Measurements from ENCODE around the gene ATP2B1.

Gene ATP2B1

DNA sequence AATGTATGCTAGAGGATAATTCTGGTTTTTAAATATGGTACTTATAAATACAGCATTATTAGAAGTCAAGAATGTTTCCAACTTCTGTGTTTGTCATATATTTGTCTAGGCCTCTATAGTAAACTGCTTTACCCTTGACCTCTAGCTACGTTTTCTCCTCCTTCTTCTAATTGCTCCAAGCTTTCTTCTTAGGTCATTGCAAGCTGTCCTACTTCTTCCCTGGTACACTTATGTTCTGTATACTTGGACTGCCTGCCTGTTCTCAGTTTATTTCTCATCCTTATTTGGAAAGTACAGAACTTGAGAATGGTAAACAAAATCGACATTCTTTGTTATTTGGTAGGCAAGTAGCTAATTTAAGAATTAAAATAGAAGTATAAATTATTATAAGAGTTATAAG, 23.9 kb upstream of the ATP2B1 start:
- in situ Hi-C loops (cut with MboI; ENCODE audit: low sequenced_read_pairs), result no loop called here
- no peak for DNase-seq (ENCODE audit: low spot score in 2 of 2)
- Histone ChIP-seq H3K27me3 (ENCODE audit: low read depth) (no peaks in the 10 kb centered on the region), H3K9me3 (no peaks in the 10 kb centered on the region), H3K4me3 (no peak overlapping the region), H3K4me1 (peaks cover 34% of the 10 kb centered on the region), H3K36me3 (replicated peaks) (no peaks in the 10 kb centered on the region)

DNA sequence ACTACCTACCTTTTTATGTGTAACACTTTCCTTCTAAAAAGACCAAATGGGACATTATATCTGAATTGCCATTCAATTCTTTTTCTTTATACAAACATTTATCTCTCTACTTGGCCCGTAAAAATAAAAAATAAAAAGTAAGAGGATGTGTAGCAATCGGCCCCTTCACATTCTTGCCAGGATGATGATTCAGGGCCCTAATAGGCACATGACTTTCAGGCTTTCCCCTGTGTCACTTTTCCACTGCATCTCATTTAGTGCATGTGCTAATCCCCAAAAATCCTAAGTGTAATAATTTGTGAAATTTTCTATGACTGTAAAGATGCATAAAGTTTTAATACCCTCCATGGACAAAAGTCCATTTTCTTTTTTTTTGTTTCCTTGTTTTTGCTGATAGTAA, 23.0 kb upstream of the ATP2B1 start:
- no peaks in the 10 kb centered on the region for H3K27me3 ChIP-seq (ENCODE audit: low read depth)
- no peak overlapping the region for H3K4me3 ChIP-seq
- in situ Hi-C loops (cut with MboI; ENCODE audit: low sequenced_read_pairs), result no loop called here
- H3K9me3 ChIP-seq, result no peaks in the 10 kb centered on the region
- H3K36me3 ChIP-seq (replicated peaks), result no peaks in the 10 kb centered on the region
- H3K4me1 ChIP-seq, result peaks cover 34% of the 10 kb centered on the region
- no peak for DNase-seq (ENCODE audit: low spot score in 2 of 2)

DNA sequence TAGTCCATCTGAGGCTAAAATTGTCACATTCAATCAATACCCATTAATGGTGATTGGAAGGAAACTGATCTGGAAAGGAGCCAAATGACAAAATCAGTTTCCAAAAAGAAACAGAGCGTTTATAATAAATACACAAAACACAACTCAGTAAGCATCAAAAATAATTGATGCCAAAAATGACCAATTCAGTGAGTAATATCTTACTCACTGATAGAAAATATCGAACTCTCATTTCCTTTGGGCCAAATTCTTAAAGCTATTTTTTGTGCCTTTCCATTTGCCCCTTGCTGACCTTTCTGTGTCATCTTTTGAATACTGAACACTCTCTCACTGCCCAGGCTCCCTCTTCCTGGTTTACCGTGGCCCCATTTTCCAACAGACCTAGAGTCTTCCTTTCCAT, 22.5 kb upstream of the ATP2B1 start:
- no peaks in the 10 kb centered on the region for H3K27me3 ChIP-seq (ENCODE audit: low read depth)
- DNase-seq (ENCODE audit: low spot score in 2 of 2), result no peak
- H3K9me3 ChIP-seq, result no peaks in the 10 kb centered on the region
- peaks cover 34% of the 10 kb centered on the region for H3K4me1 ChIP-seq
- no peak overlapping the region for H3K4me3 ChIP-seq
- H3K36me3 ChIP-seq (replicated peaks), result no peaks in the 10 kb centered on the region
- in situ Hi-C loops (cut with MboI; ENCODE audit: low sequenced_read_pairs), result no loop called here

DNA sequence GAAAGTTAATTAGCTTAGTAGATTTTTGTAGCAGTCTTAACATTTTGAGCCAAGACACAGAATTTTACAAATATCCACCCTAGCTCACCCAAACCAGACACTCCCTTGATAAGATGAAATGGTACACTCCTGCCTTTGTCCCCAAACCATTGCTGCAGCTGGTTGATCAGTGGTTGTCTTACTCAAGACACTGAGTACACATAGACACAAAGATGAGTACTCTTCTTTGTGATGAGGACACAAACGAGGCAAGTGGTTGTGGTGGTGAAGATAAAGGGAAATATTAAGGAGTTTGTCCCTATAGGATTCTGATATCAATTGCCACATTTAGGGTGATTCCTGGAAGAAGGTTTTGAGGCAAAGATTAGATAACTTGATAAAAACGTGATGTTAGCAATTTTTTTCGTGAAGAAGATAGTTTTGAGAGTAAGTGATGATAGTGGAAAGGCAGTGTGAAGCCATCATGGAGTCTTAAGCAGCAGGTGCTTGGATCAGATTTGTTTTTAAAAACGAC, 21.4 kb upstream of the ATP2B1 start:
- no peak for DNase-seq (ENCODE audit: low spot score in 2 of 2)
- H3K9me3 ChIP-seq, result no peaks in the 10 kb centered on the region
- H3K27me3 ChIP-seq (ENCODE audit: low read depth), result no peaks in the 10 kb centered on the region
- H3K4me3 ChIP-seq, result no peak overlapping the region
- H3K36me3 ChIP-seq (replicated peaks), result no peaks in the 10 kb centered on the region
- in situ Hi-C loops (cut with MboI; ENCODE audit: low sequenced_read_pairs), result no loop called here
- peaks cover 29% of the 10 kb centered on the region for H3K4me1 ChIP-seq

DNA sequence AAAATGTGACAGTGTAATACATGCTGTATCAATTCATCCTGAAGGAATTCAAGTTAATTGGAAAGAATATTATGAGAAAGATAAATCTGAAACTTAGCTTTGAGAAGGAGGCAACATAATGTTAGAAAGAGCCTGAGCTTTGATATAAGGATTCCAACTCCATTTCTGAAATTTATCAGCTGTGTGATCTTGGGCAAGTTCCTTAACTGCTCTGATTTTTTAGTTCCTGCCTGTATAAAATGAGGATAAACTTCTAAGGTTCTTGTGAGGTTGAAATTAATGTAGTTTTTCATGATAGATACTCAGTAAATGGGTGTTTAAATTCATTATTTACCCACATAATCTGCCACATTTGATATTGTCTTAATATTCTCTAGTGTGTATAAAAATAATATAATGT, 14.6 kb upstream of the ATP2B1 start:
- in situ Hi-C loops (cut with MboI; ENCODE audit: low sequenced_read_pairs), result no loop called here

DNA sequence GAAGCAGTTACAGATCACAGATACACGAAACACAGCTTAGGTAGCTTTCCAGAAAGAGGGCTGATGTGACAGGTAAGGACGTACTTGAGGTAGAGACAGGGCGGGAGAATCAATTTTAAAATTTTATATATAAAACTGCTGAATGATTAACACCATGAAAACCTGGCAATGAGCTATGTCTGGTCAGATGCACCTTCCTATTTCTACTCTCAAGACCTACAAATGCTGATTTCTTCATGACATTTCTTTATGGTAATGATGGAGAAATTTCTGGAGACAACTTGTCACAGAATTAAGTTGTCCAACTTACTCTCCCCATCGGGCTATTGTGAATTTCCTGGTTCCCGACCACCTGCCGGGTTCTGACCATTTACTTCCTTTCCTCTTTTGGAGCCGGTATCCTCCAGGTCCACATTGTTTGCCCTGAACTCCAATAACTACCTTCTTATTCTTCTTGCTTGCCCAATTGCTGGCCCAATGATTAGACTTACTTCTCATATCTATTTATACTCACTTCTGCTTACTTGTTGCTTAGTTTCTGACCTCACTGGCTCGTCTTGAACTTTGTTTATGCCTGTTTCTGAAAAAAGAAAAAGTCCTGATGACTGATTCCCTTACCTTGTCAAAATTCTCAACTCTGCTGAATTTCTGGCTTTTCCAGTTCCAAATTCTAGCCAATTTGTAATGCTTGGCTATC, 12.8 kb upstream of the ATP2B1 start:
- Histone ChIP-seq H3K4me3 (no peak overlapping the region), H3K9me3 (no peaks in the 10 kb centered on the region; the same call in 1 of the 2 replicates), H3K27me3 (ENCODE audit: low read depth) (no peaks in the 10 kb centered on the region), H3K36me3 (replicated peaks) (no peaks in the 10 kb centered on the region), H3K4me1 (no peaks in the 10 kb centered on the region)
- DNase-seq (ENCODE audit: low spot score in 2 of 2), result no peak
- in situ Hi-C loops (cut with MboI; ENCODE audit: low sequenced_read_pairs), result no loop called here

More for the DNA sequence above, 14.6 kb upstream of the ATP2B1 start:
- Histone ChIP-seq H3K27me3 (ENCODE audit: low read depth) (no peaks in the 10 kb centered on the region), H3K4me3 (no peak overlapping the region), H3K36me3 (replicated peaks) (no peaks in the 10 kb centered on the region), H3K9me3 (no peaks in the 10 kb centered on the region), H3K4me1 (no peaks in the 10 kb centered on the region)
- no peak for DNase-seq (ENCODE audit: low spot score in 2 of 2)

DNA sequence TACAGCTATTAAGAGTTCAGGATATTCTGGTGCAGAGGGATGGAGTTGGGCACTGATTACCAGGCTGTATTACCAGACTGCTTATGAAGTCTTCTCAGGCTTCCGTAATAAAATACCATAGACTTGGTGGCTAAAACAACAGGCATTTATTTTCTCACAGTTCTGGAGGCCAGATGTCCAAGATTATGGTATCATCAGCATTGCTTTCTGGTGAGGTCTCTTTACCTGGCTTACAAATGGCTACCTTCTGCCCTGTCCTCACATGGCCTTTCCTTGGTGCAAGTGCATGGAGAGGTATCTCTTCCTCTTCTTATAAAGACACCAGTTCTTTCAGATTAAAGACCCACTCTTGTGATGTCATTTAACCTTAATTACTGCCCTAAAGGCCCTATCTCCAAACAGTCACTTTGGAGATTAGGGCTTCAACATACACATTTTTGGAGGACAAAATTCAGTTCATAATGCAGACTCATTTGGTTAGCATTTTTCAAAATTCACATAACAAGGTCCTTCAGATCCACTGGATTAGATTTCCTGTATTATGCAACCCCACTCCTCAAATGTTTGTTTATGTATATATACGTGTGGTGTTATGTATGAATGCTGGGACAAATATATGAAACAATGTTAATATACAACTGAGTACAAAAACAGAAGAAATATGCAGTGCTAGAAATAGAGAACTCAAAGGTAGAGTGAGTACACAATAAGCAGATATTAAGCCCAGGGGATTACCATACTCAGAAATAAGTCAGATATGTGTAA, 9.3 kb upstream of the ATP2B1 start:
- DNase-seq (ENCODE audit: low spot score in 2 of 2), result no peak
- no peaks in the 10 kb centered on the region for H3K4me1 ChIP-seq
- peaks cover 4% of the 10 kb centered on the region; the same call in 1 of the 2 replicates for H3K9me3 ChIP-seq
- no peaks in the 10 kb centered on the region for H3K36me3 ChIP-seq (replicated peaks)
- no peaks in the 10 kb centered on the region; the same call in 1 of the 2 replicates for H3K27me3 ChIP-seq (ENCODE audit: low read depth)
- H3K4me3 ChIP-seq, result no peak overlapping the region
- in situ Hi-C loops (cut with MboI; ENCODE audit: low sequenced_read_pairs), result no loop called here

DNA sequence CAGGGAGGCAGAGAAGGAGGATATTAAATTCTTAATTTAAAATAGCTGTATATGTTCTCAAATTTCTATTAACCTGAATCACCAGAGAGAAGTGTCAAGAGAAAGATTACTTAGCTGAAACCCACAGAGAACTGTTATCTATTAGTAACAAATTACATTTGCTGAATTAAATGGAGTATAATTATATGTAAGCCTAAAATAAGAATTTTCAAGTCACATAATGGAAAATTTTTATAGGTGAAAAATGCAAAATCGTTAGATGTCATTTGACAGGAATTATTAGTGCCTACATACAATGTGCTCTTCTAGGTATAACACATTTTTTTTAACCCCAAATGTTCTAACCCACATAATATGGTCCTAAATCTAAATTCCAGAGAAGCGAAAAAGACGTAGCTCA, 4.1 kb upstream of the ATP2B1 start:
- Histone ChIP-seq H3K4me1 (no peaks in the 10 kb centered on the region), H3K27me3 (ENCODE audit: low read depth) (peaks cover 7% of the 10 kb centered on the region), H3K36me3 (replicated peaks) (no peaks in the 10 kb centered on the region), H3K4me3 (no peak overlapping the region), H3K9me3 (peaks cover 4% of the 10 kb centered on the region; the same call in 1 of the 2 replicates)
- in situ Hi-C loops (cut with MboI; ENCODE audit: low sequenced_read_pairs), result no loop called here
- no peak for DNase-seq (ENCODE audit: low spot score in 2 of 2)

DNA sequence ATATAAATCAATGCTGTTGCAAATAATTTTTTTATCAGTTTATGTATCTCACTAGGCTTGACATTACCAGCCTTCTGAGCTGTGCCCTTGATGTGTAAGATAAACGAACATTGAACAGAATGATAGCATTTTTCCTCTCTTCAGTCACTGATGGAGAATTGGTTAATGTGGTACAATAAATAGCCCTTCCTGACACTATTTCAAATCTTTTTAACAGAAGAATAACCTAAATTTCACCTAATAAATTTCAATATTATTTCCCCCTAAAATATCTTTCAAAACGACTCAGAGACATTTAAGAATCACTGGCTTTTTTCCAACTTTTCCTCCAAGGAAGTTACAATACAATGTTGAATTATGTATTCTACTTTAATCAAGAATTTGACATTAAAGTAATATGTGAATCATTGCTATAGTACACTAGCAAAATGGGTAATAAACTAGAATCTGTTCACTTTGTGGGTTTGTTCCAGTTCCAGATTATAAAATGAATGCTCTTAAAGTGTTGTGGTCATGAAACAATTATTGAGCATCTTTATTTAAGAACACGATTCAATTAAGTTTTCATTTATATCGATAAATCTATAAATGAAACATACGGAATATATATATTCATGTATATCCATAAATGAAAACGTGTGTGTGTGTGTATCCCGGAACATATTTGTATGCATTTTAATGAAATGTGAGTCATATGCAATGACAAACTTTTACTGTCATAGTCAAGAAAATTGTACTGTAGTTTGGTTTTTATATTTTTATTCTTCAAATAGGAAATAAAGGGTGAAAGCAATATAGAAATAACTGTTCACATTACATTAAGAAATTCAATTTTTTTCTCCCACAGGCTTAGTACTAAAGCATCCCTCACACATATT, 2.5 kb upstream of the ATP2B1 start:
- in situ Hi-C loops (cut with MboI; ENCODE audit: low sequenced_read_pairs), result no loop called here
- DNase-seq (ENCODE audit: low spot score in 2 of 2), result no peak

DNA sequence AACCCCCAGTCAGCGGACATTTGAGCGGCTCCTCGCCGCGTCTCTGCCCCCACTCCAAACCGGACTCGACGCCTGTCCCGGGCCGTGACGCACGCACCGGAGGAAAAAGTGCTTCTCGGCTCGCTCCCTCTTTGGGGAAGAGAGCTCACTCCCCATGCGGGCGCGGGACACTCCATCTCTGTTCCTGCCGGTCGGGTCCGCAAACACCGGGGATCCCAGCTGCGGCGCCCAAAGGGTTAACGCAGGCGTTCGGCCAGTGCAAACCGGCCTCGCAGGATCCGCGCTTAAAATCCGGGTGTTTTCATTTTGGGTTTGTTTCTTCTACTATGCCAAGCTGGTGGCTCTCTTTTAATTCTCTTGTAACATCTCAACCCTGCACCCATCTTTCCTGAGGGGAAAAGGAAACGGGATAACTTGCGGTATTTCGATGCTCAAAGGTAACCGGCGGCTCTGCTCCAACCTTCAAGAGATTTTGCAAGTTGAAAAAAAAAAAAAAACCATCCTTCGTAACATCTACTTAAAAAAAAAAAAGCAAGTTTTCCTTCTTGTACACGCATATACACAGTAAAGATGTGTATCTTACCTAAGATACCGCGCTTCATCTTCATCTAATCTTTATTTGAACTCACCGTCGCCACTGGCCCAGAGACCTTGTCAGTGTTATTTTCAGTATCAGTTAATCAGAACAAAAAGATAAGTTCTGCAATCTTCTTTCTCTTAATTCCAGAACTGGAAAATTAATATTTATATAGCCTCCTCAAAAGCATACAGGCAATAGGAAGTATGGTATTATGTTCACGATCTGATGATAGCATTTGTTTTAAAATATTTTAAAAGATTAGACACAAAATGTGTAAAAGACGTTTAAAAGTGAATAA, 1.6 kb upstream of the ATP2B1 start:
- H3K27me3 ChIP-seq (ENCODE audit: low read depth), result peaks cover 7% of the 10 kb centered on the region
- peaks cover 4% of the 10 kb centered on the region; the same call in 1 of the 2 replicates for H3K9me3 ChIP-seq
- in situ Hi-C loops (cut with MboI; ENCODE audit: low sequenced_read_pairs), result no loop called here
- no peaks in the 10 kb centered on the region for H3K36me3 ChIP-seq (replicated peaks)
- peak; percentile 28 to 63 for DNase-seq (ENCODE audit: low spot score in 2 of 2)
- peak overlapping the region; percentile 76 for H3K4me3 ChIP-seq
- peaks cover 7% of the 10 kb centered on the region for H3K4me1 ChIP-seq

More for the DNA sequence above, 2.5 kb upstream of the ATP2B1 start:
- peaks cover 4% of the 10 kb centered on the region; the same call in 1 of the 2 replicates for H3K9me3 ChIP-seq
- peaks cover 7% of the 10 kb centered on the region for H3K27me3 ChIP-seq (ENCODE audit: low read depth)
- H3K4me1 ChIP-seq, result no peaks in the 10 kb centered on the region; the same call in 1 of the 2 replicates
- H3K4me3 ChIP-seq, result no peak overlapping the region
- H3K36me3 ChIP-seq (replicated peaks), result no peaks in the 10 kb centered on the region

DNA sequence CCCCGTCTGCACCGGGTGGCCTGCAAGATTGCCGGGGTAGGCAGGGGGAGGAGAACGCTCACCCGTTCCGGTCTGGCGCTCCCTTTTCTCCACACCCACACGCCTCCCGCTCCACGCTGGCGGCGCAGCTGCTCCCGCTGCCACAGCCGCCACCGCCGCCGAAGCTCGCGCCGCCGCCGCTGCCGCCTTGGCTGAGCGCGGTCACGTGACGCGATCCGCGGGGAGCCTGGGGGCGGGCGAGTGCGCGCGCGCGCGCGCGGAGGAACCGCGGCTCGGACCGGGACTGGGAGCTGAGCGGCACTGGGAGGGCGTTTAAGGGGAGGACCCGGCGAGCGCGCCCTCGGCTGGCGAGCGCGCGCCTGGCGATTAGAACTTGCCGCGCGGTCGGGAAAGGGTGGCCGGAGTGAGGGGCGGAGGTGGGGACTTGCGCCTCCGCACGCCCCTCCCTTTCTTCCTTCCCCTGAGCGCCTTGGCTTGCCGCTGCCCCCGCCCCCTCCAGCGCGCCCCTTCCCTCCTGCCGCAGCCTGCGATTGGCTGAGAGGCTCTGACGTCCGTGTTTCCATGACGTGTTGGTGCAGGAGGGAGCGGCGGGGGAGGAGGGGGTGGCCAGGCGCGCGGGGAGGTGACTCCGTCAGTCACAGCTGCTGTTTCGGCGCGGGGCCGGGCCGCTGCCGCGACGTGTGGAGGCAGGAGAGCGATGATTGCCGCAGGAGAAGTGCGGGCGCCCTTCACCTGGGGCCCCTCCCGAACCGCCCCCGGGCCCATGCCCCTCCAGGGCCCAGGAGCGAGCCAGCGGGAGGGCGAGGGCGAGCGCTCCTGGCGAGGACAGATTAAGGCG, 738 bp upstream of the ATP2B1 start:
- peak; percentile 97 to 98 for DNase-seq (ENCODE audit: low spot score in 2 of 2)
- Histone ChIP-seq H3K27me3 (ENCODE audit: low read depth) (peaks cover 7% of the 10 kb centered on the region), H3K4me1 (peaks cover 10% of the 10 kb centered on the region), H3K4me3 (peak overlapping the region; percentile 76), H3K36me3 (replicated peaks) (no peaks in the 10 kb centered on the region), H3K9me3 (peaks cover under 1% of the 10 kb centered on the region; the same call in 1 of the 2 replicates)
- in situ Hi-C loops (cut with MboI; ENCODE audit: low sequenced_read_pairs), result no loop called here
